K562 (cell line): ENCODE measurements around the gene RANBP3. TPM values are rescaled to one million over a fixed set of nuclear protein-coding genes. Genes with fewer than 3 reads are reported as not detected.
A peak's percentile ranks its signal among the peaks of the same experiment; 100 is the strongest.

Source experiments
- ATF6 ChIP-seq: sonication (generic); formaldehyde crosslinking; IDR thresholded peaks from 2 replicates; pipeline ENCODE4 v1.4.0; 2020; ENCODE audit warnings: mild to moderate bottlenecking, missing genetic modification reagents
- E2F6 ChIP-seq, 2 experiments: IDR thresholded peaks; 2 replicates each; pipeline ENCODE4 v1.6.1; 2011; ENCODE audit warnings: borderline replicate concordance in 1 of 2, control low read depth in 1 of 2, low read depth in 1 of 2, low read length in 1 of 2, mild to moderate bottlenecking in 1 of 2, mixed read lengths in 1 of 2, moderate library complexity in 1 of 2; ENCODE audit not compliant: insufficient read depth in 1 of 2, insufficient read length in 1 of 2, poor library complexity in 1 of 2, severe bottlenecking in 1 of 2; ENCODE audit errors: extremely low read depth in 1 of 2
- HDAC1 ChIP-seq, 2 experiments: fragments of 450-650 bp; IDR thresholded peaks; 2 replicates each; pipeline ENCODE4 v1.6.1; 2016 to 2017; ENCODE audit warnings: inconsistent platforms in 1 of 2, mild to moderate bottlenecking in 1 of 2, moderate library complexity in 1 of 2
- HDGF ChIP-seq: fragments of 450-650 bp; IDR thresholded peaks from 2 replicates; pipeline ENCODE4 v1.6.1; 2016
- KLF13 ChIP-seq: fragments of 450-650 bp; IDR thresholded peaks from 2 replicates; pipeline ENCODE4 v1.6.1; 2016; ENCODE audit warnings: missing genetic modification characterization, low read depth, mild to moderate bottlenecking, missing compliant biosample characterization, moderate library complexity, borderline replicate concordance
- MBD2 ChIP-seq: sonication (generic); IDR thresholded peaks from 2 replicates; pipeline ENCODE4 v1.6.1; 2016; ENCODE audit warnings: low read depth, borderline replicate concordance
- PML ChIP-seq: IDR thresholded peaks from 2 replicates; pipeline ENCODE4 v1.6.1; 2012; ENCODE audit warnings: low read length, inconsistent platforms
- TBP ChIP-seq: optimal IDR thresholded peaks from 2 replicates; pipeline ENCODE3; 2011; ENCODE audit warnings: low read depth, low read length, improper control_type of control experiment
- ZBTB43 ChIP-seq: sonication (generic); formaldehyde crosslinking; IDR thresholded peaks from 2 replicates; pipeline ENCODE4 v1.8.0; 2023; ENCODE audit warnings: mild to moderate bottlenecking, missing genetic modification reagents
- ZFX ChIP-seq: sonication (generic); formaldehyde crosslinking; IDR thresholded peaks from 2 replicates; pipeline ENCODE4 v1.8.0; 2022; ENCODE audit warnings: mild to moderate bottlenecking, missing genetic modification reagents, moderate library complexity
- ZNF253 ChIP-seq: fragments of 250-450 bp; sonication (Bioruptor Pico); conservative IDR thresholded peaks from 2 replicates; pipeline ENCODE4 v1.6.1; 2021; ENCODE audit warnings: mild to moderate bottlenecking
- polyA plus RNA-seq, 8 experiments: library from polyadenylated mRNA; depleted of rRNA in 4 of 8; stranded (reverse) in 5 of 8; unstranded in 3 of 8; fragments of >200 nt; fragmentation: Nextera tagmentation in 2 of 8; fragmentation: Illumina TruSeq in 1 of 8; extraction: Ambion mirVana in 2 of 8; extraction: Trizol in 1 of 8; gene quantifications; 2 replicates each; pipeline versions ENCODE4 v1.2.1 to v1.2.3, GENCODE V29; 2011 to 2014; ENCODE audit warnings: inconsistent platforms in 1 of 8, missing spikeins in 1 of 8
- total RNA-seq, 7 experiments: library from RNA; depleted of rRNA in 6 of 7; stranded (reverse); fragments of >200 nt in 6 of 7; fragmentation: Illumina TruSeq in 2 of 7; extraction: Trizol in 2 of 7; gene quantifications; 2 replicates each; pipeline versions ENCODE4 v1.2.1 to v1.2.3, GENCODE V29; 2011 to 2021; ENCODE audit warnings: low replicate concordance in 1 of 7
- TF ChIP-seq, protein P1 (sequence below), 2 experiments: fragments of 450-650 bp in 1 of 2; sonication (generic) in 1 of 2; formaldehyde crosslinking in 1 of 2; IDR thresholded peaks; 2 replicates each; pipeline versions ENCODE4 v1.7.1 to v1.9.0; 2016 to 2022; ENCODE audit warnings: inconsistent platforms in 1 of 2, mild to moderate bottlenecking in 1 of 2, missing genetic modification reagents in 1 of 2

The RANBP3 gene
- total and polyA plus RNA-seq, 9 of the 15 experiments (the other 6 are each of a cell fraction or from before 2014, with no cell fraction given): 0.90 to 95.1 (median 63.2) TPM

GRCh38 chr19:5904352-5905113 lies 73.4 kb downstream of the RANBP3 start, which contains the start of gene VMAC (continued):
- TF ChIP-seq E2F6 (IDR thresholded peaks at IDR 0.05; ENCODE audit: borderline replicate concordance in 1 of 2, extremely low read depth in 1 of 2, insufficient read depth in 1 of 2, insufficient read length in 1 of 2, low read depth in 1 of 2, low read length in 1 of 2, poor library complexity in 1 of 2, severe bottlenecking in 1 of 2): peak in 1 of 2 experiments; percentile 24
- TF ChIP-seq PML: no peak
- TF ChIP-seq KLF13 (tag): peak; percentile 73
- peak; percentile 46 for TF ChIP-seq TBP
- peak; percentile 82; the same call in 1 of the 2 replicates for TF ChIP-seq MBD2
- TF ChIP-seq, protein P1, sequence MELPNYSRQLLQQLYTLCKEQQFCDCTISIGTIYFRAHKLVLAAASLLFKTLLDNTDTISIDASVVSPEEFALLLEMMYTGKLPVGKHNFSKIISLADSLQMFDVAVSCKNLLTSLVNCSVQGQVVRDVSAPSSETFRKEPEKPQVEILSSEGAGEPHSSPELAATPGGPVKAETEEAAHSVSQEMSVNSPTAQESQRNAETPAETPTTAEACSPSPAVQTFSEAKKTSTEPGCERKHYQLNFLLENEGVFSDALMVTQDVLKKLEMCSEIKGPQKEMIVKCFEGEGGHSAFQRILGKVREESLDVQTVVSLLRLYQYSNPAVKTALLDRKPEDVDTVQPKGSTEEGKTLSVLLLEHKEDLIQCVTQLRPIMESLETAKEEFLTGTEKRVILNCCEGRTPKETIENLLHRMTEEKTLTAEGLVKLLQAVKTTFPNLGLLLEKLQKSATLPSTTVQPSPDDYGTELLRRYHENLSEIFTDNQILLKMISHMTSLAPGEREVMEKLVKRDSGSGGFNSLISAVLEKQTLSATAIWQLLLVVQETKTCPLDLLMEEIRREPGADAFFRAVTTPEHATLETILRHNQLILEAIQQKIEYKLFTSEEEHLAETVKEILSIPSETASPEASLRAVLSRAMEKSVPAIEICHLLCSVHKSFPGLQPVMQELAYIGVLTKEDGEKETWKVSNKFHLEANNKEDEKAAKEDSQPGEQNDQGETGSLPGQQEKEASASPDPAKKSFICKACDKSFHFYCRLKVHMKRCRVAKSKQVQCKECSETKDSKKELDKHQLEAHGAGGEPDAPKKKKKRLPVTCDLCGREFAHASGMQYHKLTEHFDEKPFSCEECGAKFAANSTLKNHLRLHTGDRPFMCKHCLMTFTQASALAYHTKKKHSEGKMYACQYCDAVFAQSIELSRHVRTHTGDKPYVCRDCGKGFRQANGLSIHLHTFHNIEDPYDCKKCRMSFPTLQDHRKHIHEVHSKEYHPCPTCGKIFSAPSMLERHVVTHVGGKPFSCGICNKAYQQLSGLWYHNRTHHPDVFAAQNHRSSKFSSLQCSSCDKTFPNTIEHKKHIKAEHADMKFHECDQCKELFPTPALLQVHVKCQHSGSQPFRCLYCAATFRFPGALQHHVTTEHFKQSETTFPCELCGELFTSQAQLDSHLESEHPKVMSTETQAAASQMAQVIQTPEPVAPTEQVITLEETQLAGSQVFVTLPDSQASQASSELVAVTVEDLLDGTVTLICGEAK (IDR thresholded peaks at IDR 0.05): no peak
- TF ChIP-seq, protein P1 (CRISPR knock-in tag; IDR thresholded peaks at IDR 0.05): 0 out of 2 replicates have a peak, but pooled peaks have one; percentile 30
- TF ChIP-seq ZFX (CRISPR knock-in tag): peak; percentile 86
- TF ChIP-seq ATF6 (CRISPR knock-in tag): no peak
- peak; percentile 84 for TF ChIP-seq HDGF
- TF ChIP-seq ZNF253 (CRISPR knock-in tag): no peak
- no peak for TF ChIP-seq ZBTB43 (CRISPR knock-in tag)
- TF ChIP-seq HDAC1 (IDR thresholded peaks at IDR 0.05): peak in 1 of 2 experiments; percentile 50; a peak in 1 of 4 replicates
